ENCODE measurements around the gene SPACA7. TPM values are rescaled to one million over a fixed set of nuclear protein-coding genes. Genes with fewer than 3 reads are reported as not detected.

The SPACA7 gene
- polyA plus RNA-seq, 1 experiment: not detected

DNA sequence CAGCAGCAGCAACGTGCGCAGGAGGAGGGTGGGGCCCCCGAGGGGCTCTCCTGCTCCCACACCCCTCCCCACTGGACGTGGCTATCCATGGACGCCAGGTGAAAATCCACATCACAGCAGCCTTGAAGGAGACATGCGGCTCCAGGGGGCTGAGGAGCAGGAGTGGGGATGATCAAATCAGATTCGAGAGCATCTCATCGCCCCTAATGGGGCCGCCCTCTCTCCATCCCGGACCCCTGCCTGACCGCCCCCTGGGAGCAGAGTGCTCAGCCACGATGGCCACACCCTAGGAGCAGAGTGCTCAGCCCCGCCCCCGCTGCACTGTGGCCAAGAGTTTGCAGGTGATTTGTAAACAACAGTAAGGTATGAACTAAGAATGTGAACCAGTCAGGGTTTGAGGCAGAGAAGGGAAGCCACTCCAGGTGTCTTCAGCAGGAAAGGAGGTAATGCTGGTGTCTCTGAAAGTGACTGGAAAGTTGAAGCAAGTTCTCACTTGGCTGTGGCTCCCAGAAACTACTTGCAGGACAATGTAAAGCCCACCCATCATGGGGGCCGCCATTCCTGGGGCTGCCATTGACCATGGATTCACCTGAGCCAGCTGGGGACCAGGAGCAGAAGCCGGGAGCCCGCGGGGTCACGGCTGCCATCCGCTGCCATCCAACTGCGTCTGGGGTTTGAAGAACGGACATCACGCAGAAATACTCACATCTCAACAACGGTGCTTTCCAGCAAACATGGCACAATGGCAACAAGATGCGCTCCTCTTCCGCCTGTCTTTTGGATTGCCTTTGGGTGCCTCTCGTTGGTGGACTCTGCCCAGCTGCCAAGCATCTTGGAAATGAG lies 71.8 kb downstream of the SPACA7 start:
- TF ChIP-seq, protein P1, sequence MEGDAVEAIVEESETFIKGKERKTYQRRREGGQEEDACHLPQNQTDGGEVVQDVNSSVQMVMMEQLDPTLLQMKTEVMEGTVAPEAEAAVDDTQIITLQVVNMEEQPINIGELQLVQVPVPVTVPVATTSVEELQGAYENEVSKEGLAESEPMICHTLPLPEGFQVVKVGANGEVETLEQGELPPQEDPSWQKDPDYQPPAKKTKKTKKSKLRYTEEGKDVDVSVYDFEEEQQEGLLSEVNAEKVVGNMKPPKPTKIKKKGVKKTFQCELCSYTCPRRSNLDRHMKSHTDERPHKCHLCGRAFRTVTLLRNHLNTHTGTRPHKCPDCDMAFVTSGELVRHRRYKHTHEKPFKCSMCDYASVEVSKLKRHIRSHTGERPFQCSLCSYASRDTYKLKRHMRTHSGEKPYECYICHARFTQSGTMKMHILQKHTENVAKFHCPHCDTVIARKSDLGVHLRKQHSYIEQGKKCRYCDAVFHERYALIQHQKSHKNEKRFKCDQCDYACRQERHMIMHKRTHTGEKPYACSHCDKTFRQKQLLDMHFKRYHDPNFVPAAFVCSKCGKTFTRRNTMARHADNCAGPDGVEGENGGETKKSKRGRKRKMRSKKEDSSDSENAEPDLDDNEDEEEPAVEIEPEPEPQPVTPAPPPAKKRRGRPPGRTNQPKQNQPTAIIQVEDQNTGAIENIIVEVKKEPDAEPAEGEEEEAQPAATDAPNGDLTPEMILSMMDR (IDR thresholded peaks at IDR 0.05; ENCODE audit: insufficient read depth, low read depth, low read length): no peak

GRCh38 chr13:112448621-112449544 lies 72.7 kb downstream of the SPACA7 start:
- POLR2A ChIA-PET: no interaction called here
- H3K27me3 ChIP-seq (ENCODE audit: control insufficient read depth, insufficient read depth, low read length): no peaks in the 10 kb centered on the region; the same call in 1 of the 2 replicates
- DNase-seq (ENCODE audit: low read depth): no peak
- no peak overlapping the region for H3K4me3 ChIP-seq (ENCODE audit: low read depth, low read length)
- TF ChIP-seq, protein P1 (IDR thresholded peaks at IDR 0.05; ENCODE audit: insufficient read depth, low read depth, low read length): no peak
- H3K36me3 ChIP-seq (ENCODE audit: control insufficient read depth, insufficient read depth, low read length): no peaks in the 10 kb centered on the region
- CTCF ChIA-PET: no interaction called here

More for the DNA sequence above, 71.8 kb downstream of the SPACA7 start:
- Histone ChIP-seq H3K27me3 (ENCODE audit: control insufficient read depth, insufficient read depth, low read length) (no peaks in the 10 kb centered on the region; the same call in 1 of the 2 replicates), H3K4me3 (ENCODE audit: low read depth, low read length) (no peak overlapping the region), H3K36me3 (ENCODE audit: control insufficient read depth, insufficient read depth, low read length) (no peaks in the 10 kb centered on the region)
- no peak for DNase-seq (ENCODE audit: low read depth)
- POLR2A ChIA-PET: no interaction called here
- CTCF ChIA-PET: interaction anchor here (1.1 kb wide), 1 partner anchor 160 kb away, joined by 3 read pairs; no protein-coding TSS in a partner anchor

GRCh38 chr13:112449545-112449930 lies 73.4 kb downstream of the SPACA7 start:
- ChIA-PET POLR2A (no interaction called here), CTCF (no interaction called here)
- no peak for DNase-seq (ENCODE audit: low read depth)
- H3K4me3 ChIP-seq (ENCODE audit: low read depth, low read length): no peak overlapping the region
- TF ChIP-seq, protein P1 (IDR thresholded peaks at IDR 0.05; ENCODE audit: insufficient read depth, low read depth, low read length): no peak
- no peaks in the 10 kb centered on the region for H3K36me3 ChIP-seq (ENCODE audit: control insufficient read depth, insufficient read depth, low read length)
- no peaks in the 10 kb centered on the region; the same call in 1 of the 2 replicates for H3K27me3 ChIP-seq (ENCODE audit: control insufficient read depth, insufficient read depth, low read length)

GRCh38 chr13:112450118-112450903 lies 74.2 kb downstream of the SPACA7 start:
- H3K27me3 ChIP-seq (ENCODE audit: control insufficient read depth, insufficient read depth, low read length): no peaks in the 10 kb centered on the region
- no peak overlapping the region for H3K4me3 ChIP-seq (ENCODE audit: low read depth, low read length)
- no peaks in the 10 kb centered on the region for H3K36me3 ChIP-seq (ENCODE audit: control insufficient read depth, insufficient read depth, low read length)
- DNase-seq (ENCODE audit: low read depth): no peak
- CTCF ChIA-PET: no interaction called here
- POLR2A ChIA-PET: no interaction called here
- TF ChIP-seq, protein P1 (IDR thresholded peaks at IDR 0.05; ENCODE audit: insufficient read depth, low read depth, low read length): no peak

Data from BJ (cell line).